CD4-positive, alpha-beta T cell (primary cell): ENCODE results near the gene PLPP7. TPM values are rescaled to one million over a fixed set of nuclear protein-coding genes. Genes with fewer than 3 reads are reported as not detected.

Source experiments
- ATAC-seq: fragments of 200-7000 bp; cut with Tn5 transposase; one replicate; pipeline ENCODE4 v1.10.0; 2022; ENCODE audit warnings: mild to moderate bottlenecking; ENCODE audit not compliant: poor library complexity
- CTCF ChIA-PET: fragments of 350-600 bp; sonication (Branson Sonifier 250); formaldehyde crosslinking; loops from one replicate; lab custom pipeline; 2021; ENCODE audit warnings: antibody characterized with exemption, inconsistent platforms; lab: Charles Lee
- POLR2A ChIA-PET: fragments of 350-600 bp; sonication (Branson Sonifier 250); formaldehyde crosslinking; loops from one replicate; lab custom pipeline; 2021; ENCODE audit warnings: antibody characterized with exemption, inconsistent platforms; lab: Charles Lee
- DNase-seq, 14 experiments: peaks; one replicate each; pipeline ENCODE4 v3.0.0-alpha.2; 2013 to 2020; ENCODE audit warnings: mixed read lengths in 2 of 14
- H3K27ac ChIP-seq, 2 donors: one replicate each; pipeline versions ENCODE4 v1.5.1 to v1.7.0; 2013; ENCODE audit warnings: low read length in 2 of 2, low read depth in 1 of 2, mild to moderate bottlenecking in 1 of 2
- H3K27me3 ChIP-seq, 2 experiments: 1 replicate in 1 of 2; 2 replicates in 1 of 2; pipeline versions ENCODE4 v1.6.1 to v1.7.0; 2013; ENCODE audit warnings: low read length in 2 of 2, control low read depth in 1 of 2, mild to moderate bottlenecking in 1 of 2, moderate library complexity in 1 of 2; ENCODE audit not compliant: insufficient read depth in 2 of 2, control insufficient read depth in 1 of 2
- H3K36me3 ChIP-seq: one replicate; pipeline ENCODE4 v1.6.1; 2013; ENCODE audit warnings: low read length, control low read depth; ENCODE audit not compliant: insufficient read depth
- H3K4me1 ChIP-seq: one replicate; pipeline ENCODE4 v1.6.1; 2013; ENCODE audit warnings: low read length, control low read depth; ENCODE audit not compliant: insufficient read depth
- H3K4me3 ChIP-seq: one replicate; pipeline ENCODE4 v1.5.1; 2013; ENCODE audit warnings: mild to moderate bottlenecking, low read length, moderate library complexity
- H3K9me3 ChIP-seq, 2 experiments: 1 replicate in 1 of 2; 2 replicates in 1 of 2; pipeline versions ENCODE4 v1.6.1 to v1.7.0; 2013; ENCODE audit warnings: low read length in 2 of 2, mild to moderate bottlenecking in 2 of 2, control low read depth in 1 of 2, moderate library complexity in 1 of 2; ENCODE audit not compliant: control insufficient read depth in 1 of 2, insufficient read depth in 1 of 2
- H3K27ac Mint-ChIP-seq: one replicate; pipeline ENCODE4 v1.8.0; 2020; ENCODE audit warnings: mixed read lengths
- H3K27me3 Mint-ChIP-seq: one replicate; pipeline ENCODE4 v1.8.0; 2021; ENCODE audit warnings: mixed read lengths
- H3K36me3 Mint-ChIP-seq: one replicate; pipeline ENCODE4 v1.8.0; 2021; ENCODE audit warnings: low read depth, mixed read lengths
- H3K4me1 Mint-ChIP-seq: one replicate; pipeline ENCODE4 v1.8.0; 2021; ENCODE audit warnings: low read depth, mixed read lengths
- H3K4me3 Mint-ChIP-seq: one replicate; pipeline ENCODE4 v1.8.0; 2020; ENCODE audit warnings: mild to moderate bottlenecking, mixed read lengths
- H3K9me3 Mint-ChIP-seq: one replicate; pipeline ENCODE4 v1.8.0; 2020; ENCODE audit warnings: mixed read lengths
- intact Hi-C, 2 experiments: fragments of 100-400 bp; cut with DNase I in 1 of 2; cut with micrococcal nuclease in 1 of 2; formaldehyde crosslinking; loops; one replicate each; pipeline versions ENCODE4 v1.15.1 to v1.9.0; 2023 to 2025; cut with DNase I, micrococcal nuclease
- total RNA-seq, 174 experiments: library from RNA in 2 of 174; stranded (reverse) in 2 of 174; gene quantifications; one replicate each; pipeline ENCODE4 v1.2.3 and lab custom pipeline; 2021 to 2026
- TF ChIP-seq, protein P1 (sequence below): fragments of 200-600 bp; IDR thresholded peaks from one replicate; pipeline ENCODE4 v1.8.0; 2022; ENCODE audit warnings: antibody characterized with exemption, mild to moderate bottlenecking

Gene PLPP7
- total RNA-seq, 2 experiments from 2014 or later, result 0.22 TPM; not detected in 1

DNA sequence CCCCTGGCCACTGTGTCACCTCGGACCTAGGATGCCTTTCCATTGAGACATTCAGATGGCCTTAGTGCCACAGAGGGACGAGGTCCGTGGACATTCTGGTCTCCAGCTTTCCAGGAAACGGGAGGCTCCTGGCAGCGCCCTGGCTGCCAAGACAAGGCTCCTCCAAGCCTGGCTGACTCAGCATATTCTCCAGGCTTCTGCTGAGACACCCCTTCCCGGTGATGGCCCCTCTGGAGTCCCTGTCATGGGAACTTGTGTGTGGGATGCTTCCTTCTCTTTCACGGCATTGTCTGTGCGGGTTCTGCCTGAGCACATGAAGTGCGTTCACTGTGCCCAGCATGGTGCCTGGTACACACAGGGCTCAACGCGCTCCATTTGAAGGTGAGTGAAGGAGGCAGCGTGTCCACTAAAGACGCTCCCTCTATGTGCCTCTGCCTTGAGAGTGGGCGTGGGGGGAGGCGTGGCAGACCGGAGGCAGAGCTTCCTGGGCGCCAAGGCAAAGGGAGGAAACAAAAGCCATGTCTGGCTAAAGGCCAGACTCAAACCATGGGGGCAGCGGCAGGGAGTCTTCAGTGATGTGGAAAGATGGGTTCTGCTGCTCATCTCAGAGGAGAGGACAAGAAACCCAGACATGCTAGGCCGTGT is 58.0 kb downstream of the PLPP7 start:
- DNase-seq (no peak), ATAC-seq (no peak)
- Histone ChIP-seq H3K4me3 (no peak overlapping the region), H3K36me3 (no peaks in the 10 kb centered on the region), H3K27me3 (no peaks in the 10 kb centered on the region), H3K4me1 (peaks cover 11% of the 10 kb centered on the region), H3K9me3 (no peaks in the 10 kb centered on the region), H3K27ac (no peak overlapping the region)
- no peaks in the 10 kb centered on the region for H3K9me3 Mint-ChIP-seq
- H3K36me3 Mint-ChIP-seq, result no peaks in the 10 kb centered on the region
- intact Hi-C loops, result no loop called here
- ChIA-PET POLR2A (no interaction called here), CTCF (no interaction called here)
- TF ChIP-seq, protein P1, sequence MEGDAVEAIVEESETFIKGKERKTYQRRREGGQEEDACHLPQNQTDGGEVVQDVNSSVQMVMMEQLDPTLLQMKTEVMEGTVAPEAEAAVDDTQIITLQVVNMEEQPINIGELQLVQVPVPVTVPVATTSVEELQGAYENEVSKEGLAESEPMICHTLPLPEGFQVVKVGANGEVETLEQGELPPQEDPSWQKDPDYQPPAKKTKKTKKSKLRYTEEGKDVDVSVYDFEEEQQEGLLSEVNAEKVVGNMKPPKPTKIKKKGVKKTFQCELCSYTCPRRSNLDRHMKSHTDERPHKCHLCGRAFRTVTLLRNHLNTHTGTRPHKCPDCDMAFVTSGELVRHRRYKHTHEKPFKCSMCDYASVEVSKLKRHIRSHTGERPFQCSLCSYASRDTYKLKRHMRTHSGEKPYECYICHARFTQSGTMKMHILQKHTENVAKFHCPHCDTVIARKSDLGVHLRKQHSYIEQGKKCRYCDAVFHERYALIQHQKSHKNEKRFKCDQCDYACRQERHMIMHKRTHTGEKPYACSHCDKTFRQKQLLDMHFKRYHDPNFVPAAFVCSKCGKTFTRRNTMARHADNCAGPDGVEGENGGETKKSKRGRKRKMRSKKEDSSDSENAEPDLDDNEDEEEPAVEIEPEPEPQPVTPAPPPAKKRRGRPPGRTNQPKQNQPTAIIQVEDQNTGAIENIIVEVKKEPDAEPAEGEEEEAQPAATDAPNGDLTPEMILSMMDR, result no peak
- no peak overlapping the region for H3K4me3 Mint-ChIP-seq
- H3K4me1 Mint-ChIP-seq, result peaks cover 9% of the 10 kb centered on the region
- no peak overlapping the region for H3K27ac Mint-ChIP-seq
- no peaks in the 10 kb centered on the region for H3K27me3 Mint-ChIP-seq

DNA sequence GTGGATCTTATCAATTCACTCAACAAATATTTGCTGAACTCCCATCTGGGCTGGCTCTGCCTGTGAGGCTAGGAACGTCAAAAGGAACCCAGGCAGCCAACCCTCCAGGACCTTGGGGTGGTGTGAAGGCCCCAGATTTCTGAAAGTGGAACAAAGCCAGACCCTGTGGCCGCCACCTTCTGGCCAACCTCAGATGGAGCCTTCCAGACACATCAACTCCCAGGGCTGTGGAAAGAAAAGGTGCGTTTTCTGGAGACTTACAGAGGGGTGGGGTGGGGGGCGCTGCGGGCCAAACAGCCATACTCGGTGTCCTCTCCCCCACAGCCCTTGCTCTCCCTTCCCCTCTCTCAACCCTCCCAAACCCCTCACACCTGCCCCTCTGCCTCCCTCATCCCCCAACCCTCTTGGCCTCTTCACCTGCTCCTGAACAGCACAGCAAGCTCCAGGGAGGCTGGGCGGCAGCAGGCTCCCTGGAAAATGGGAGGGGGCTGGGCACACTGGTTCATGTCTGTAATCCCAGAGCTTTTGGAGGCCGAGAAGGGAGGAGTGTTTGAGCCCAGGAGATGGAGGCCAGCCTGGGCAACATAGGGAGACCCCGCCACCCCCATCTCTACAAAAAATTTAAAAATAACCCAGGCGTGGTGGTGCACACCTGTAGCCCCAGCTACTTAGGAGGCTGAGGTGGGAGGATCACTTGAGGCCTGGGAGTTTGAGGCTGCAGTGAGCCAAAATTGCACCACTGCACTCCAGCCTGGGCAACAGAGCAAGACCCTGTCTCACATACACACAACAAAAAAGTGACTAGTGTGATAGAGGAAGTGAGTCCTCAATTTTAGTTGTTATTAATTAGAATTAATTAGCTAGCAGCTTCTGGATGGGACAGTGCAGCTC is 59.4 kb downstream of the PLPP7 start:
- Histone ChIP-seq H3K27me3 (no peaks in the 10 kb centered on the region), H3K4me1 (peaks cover 11% of the 10 kb centered on the region), H3K9me3 (no peaks in the 10 kb centered on the region), H3K36me3 (no peaks in the 10 kb centered on the region), H3K27ac (no peak overlapping the region), H3K4me3 (no peak overlapping the region)
- CTCF ChIA-PET, result interaction anchor here (0.6 to 2.9 kb wide), 17 partner anchors 12 to 225 kb away, joined by 3 to 38 read pairs (median 4); no protein-coding TSS in a partner anchor
- ATAC-seq (no peak), DNase-seq (no peak)
- no peak overlapping the region for H3K27ac Mint-ChIP-seq
- POLR2A ChIA-PET, result interaction anchor here (1.2 to 2.3 kb wide), 6 partner anchors 24 to 79 kb away, joined by 3 to 12 read pairs (median 4); no protein-coding TSS in a partner anchor
- TF ChIP-seq, protein P1, result no peak
- no peaks in the 10 kb centered on the region for H3K36me3 Mint-ChIP-seq
- peaks cover 9% of the 10 kb centered on the region for H3K4me1 Mint-ChIP-seq
- H3K4me3 Mint-ChIP-seq, result no peak overlapping the region
- no peaks in the 10 kb centered on the region for H3K9me3 Mint-ChIP-seq
- intact Hi-C loops, result no loop called here
- no peaks in the 10 kb centered on the region for H3K27me3 Mint-ChIP-seq

DNA sequence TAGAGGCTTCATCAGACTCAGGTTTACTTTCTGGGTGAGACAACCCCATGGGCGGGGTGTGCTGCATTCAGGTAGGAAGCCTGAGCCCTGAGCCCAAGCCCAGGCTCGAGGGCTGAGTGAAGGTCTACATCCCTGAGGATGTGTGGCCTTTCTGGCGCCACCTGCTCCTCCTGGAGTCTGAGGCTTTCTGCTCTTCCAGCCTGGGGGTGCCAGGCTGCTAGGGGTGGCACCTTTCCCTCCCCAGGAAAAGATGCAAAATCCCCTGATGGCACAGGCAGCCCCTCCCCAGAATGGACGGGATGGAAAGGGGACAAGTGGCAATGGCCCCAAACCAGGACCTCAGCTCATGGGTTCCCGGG is 60.0 kb downstream of the PLPP7 start:
- Histone ChIP-seq H3K4me1 (peaks cover 11% of the 10 kb centered on the region), H3K9me3 (no peaks in the 10 kb centered on the region), H3K27me3 (no peaks in the 10 kb centered on the region), H3K4me3 (no peak overlapping the region), H3K36me3 (no peaks in the 10 kb centered on the region), H3K27ac (no peak overlapping the region)
- intact Hi-C loops, result no loop called here
- Mint-ChIP-seq H3K36me3 (no peaks in the 10 kb centered on the region), H3K27me3 (no peaks in the 10 kb centered on the region), H3K9me3 (no peaks in the 10 kb centered on the region), H3K4me1 (peaks cover 9% of the 10 kb centered on the region), H3K4me3 (no peak overlapping the region), H3K27ac (no peak overlapping the region)
- DNase-seq (no peak), ATAC-seq (no peak)
- CTCF ChIA-PET, result interaction anchor here (0.6 to 2.9 kb wide), 20 partner anchors 11 to 230 kb away, joined by 3 to 38 read pairs (median 4); no protein-coding TSS in a partner anchor
- TF ChIP-seq, protein P1, result no peak
- POLR2A ChIA-PET, result interaction anchor here (1.2 to 2.3 kb wide), 6 partner anchors 24 to 79 kb away, joined by 3 to 12 read pairs (median 4); no protein-coding TSS in a partner anchor
